H9 (cell line): ENCODE data around the gene RALY. TPM values are rescaled to one million over a fixed set of nuclear protein-coding genes. Genes with fewer than 3 reads are reported as not detected.

Experiments
- DNase-seq: peaks from one replicate; pipeline ENCODE4 v3.0.0-alpha.2; 2017
- H2AFZ ChIP-seq: one replicate; pipeline ENCODE4 v1.6.1; 2013; ENCODE audit warnings: mild to moderate bottlenecking, low read length, control low read depth, moderate library complexity
- H2AK5ac ChIP-seq: 2 replicates; pipeline ENCODE4 v1.6.1; 2013; ENCODE audit warnings: low read length, control low read depth, mixed read lengths; ENCODE audit not compliant: insufficient read length
- H2BK120ac ChIP-seq: one replicate; pipeline ENCODE4 v1.6.1; 2013; ENCODE audit warnings: low read depth, mild to moderate bottlenecking, low read length, control low read depth, inconsistent platforms; ENCODE audit not compliant: poor library complexity, severe bottlenecking
- H2BK12ac ChIP-seq: 2 replicates; pipeline ENCODE4 v1.6.1; 2013; ENCODE audit warnings: low read length, control low read depth, mixed read lengths, low read depth; ENCODE audit not compliant: insufficient read length
- H2BK15ac ChIP-seq: 2 replicates; pipeline ENCODE4 v1.6.1; 2013; ENCODE audit warnings: low read depth, low read length, control low read depth
- H2BK20ac ChIP-seq: one replicate; pipeline ENCODE4 v1.6.1; 2013; ENCODE audit warnings: low read depth, mild to moderate bottlenecking, low read length, control low read depth, inconsistent platforms; ENCODE audit not compliant: poor library complexity, severe bottlenecking
- H2BK5ac ChIP-seq: 2 replicates; pipeline ENCODE4 v1.6.1; 2013; ENCODE audit warnings: low read length, control low read depth, mixed read lengths; ENCODE audit not compliant: insufficient read length
- H3K14ac ChIP-seq: 2 replicates; pipeline ENCODE4 v1.6.1; 2013; ENCODE audit warnings: low read length, control low read depth; ENCODE audit not compliant: insufficient read depth
- H3K18ac ChIP-seq: 2 replicates; pipeline ENCODE4 v1.6.1; 2013; ENCODE audit warnings: low read depth, mild to moderate bottlenecking, mixed read lengths, low read length, control low read depth; ENCODE audit not compliant: insufficient read length
- H3K23ac ChIP-seq: 2 replicates; pipeline ENCODE4 v1.6.1; 2013; ENCODE audit warnings: low read length, control low read depth, mixed read lengths, low read depth; ENCODE audit not compliant: insufficient read length
- H3K23me2 ChIP-seq: 2 replicates; pipeline ENCODE4 v1.6.1; 2013; ENCODE audit warnings: low read depth, mild to moderate bottlenecking, mixed read lengths, low read length, control low read depth; ENCODE audit not compliant: insufficient read length, poor library complexity, severe bottlenecking
- H3K27ac ChIP-seq: 2 replicates; pipeline ENCODE4 v1.5.1; 2013; ENCODE audit warnings: low read length, control low read depth, mixed read lengths, low read depth; ENCODE audit not compliant: insufficient read length
- H3K27me3 ChIP-seq: 2 replicates; pipeline ENCODE4 v1.6.1; 2013; ENCODE audit warnings: low read length, control low read depth, inconsistent platforms; ENCODE audit not compliant: insufficient read depth
- H3K4ac ChIP-seq: 2 replicates; pipeline ENCODE4 v1.6.1; 2013; ENCODE audit warnings: low read depth, mild to moderate bottlenecking, control low read depth, inconsistent platforms, low read length, moderate library complexity
- H3K4me1 ChIP-seq: 2 replicates; pipeline ENCODE4 v1.6.1; 2013; ENCODE audit warnings: low read length, control low read depth, inconsistent platforms; ENCODE audit not compliant: insufficient read depth
- H3K4me2 ChIP-seq: 2 replicates; pipeline ENCODE4 v1.6.1; 2013; ENCODE audit warnings: low read length, control low read depth, mixed read lengths; ENCODE audit not compliant: insufficient read length, insufficient read depth
- H3K56ac ChIP-seq: 2 replicates; pipeline ENCODE4 v1.6.1; 2013; ENCODE audit warnings: low read depth, mild to moderate bottlenecking, mixed read lengths, low read length, control low read depth; ENCODE audit not compliant: insufficient read length
- H3K79me1 ChIP-seq: 2 replicates; pipeline ENCODE4 v1.6.1; 2013; ENCODE audit warnings: low read depth, mild to moderate bottlenecking, moderate library complexity, low read length, control low read depth, inconsistent platforms; ENCODE audit not compliant: insufficient read depth, poor library complexity, severe bottlenecking
- H3K79me2 ChIP-seq: 2 replicates; pipeline ENCODE4 v1.6.1; 2013; ENCODE audit warnings: low read length, control low read depth, inconsistent platforms; ENCODE audit not compliant: insufficient read depth
- H3K9ac ChIP-seq: 2 replicates; pipeline ENCODE4 v1.6.1; 2013; ENCODE audit warnings: low read length, control low read depth, mixed read lengths; ENCODE audit not compliant: insufficient read length; ENCODE audit errors: extremely low read depth
- H3K9me3 ChIP-seq: one replicate; pipeline ENCODE4 v1.6.1; 2013; ENCODE audit warnings: low read depth, low read length, inconsistent platforms; ENCODE audit not compliant: control insufficient read depth
- H3T11ph ChIP-seq: one replicate; pipeline ENCODE4 v1.6.1; 2013; ENCODE audit warnings: mild to moderate bottlenecking, low read length, control low read depth, inconsistent platforms
- H4K20me1 ChIP-seq: one replicate; pipeline ENCODE4 v1.6.1; 2013; ENCODE audit not compliant: control insufficient read depth, insufficient read length, insufficient read depth
- H4K5ac ChIP-seq: 2 replicates; pipeline ENCODE4 v1.6.1; 2013; ENCODE audit warnings: low read depth, mild to moderate bottlenecking, mixed read lengths, low read length, control low read depth; ENCODE audit not compliant: insufficient read length
- H4K8ac ChIP-seq: replicated peaks from 2 replicates; pipeline ENCODE4 v1.6.1; 2013; ENCODE audit warnings: low read length, control low read depth, mixed read lengths, low read depth; ENCODE audit not compliant: insufficient read length
- H4K91ac ChIP-seq: 2 replicates; pipeline ENCODE4 v1.6.1; 2013; ENCODE audit warnings: low read depth, mild to moderate bottlenecking, moderate library complexity, mixed read lengths, low read length, control low read depth; ENCODE audit not compliant: insufficient read length
- H3K27ac Mint-ChIP-seq, 3 experiments: 2 replicates in 2 of 3; 3 replicates in 1 of 3; pipeline ENCODE4 v1.8.0; 2020 to 2021; ENCODE audit warnings: mixed read lengths in 3 of 3, mild to moderate bottlenecking in 1 of 3, moderate library complexity in 1 of 3
- H3K27me3 Mint-ChIP-seq: 2 replicates; pipeline ENCODE4 v1.8.0; 2021; ENCODE audit warnings: low read depth, mild to moderate bottlenecking, moderate library complexity, mixed read lengths
- H3K36me3 Mint-ChIP-seq, 3 experiments: 2 replicates in 2 of 3; 3 replicates in 1 of 3; pipeline ENCODE4 v1.8.0; 2020 to 2021; ENCODE audit warnings: low read depth in 3 of 3, mixed read lengths in 3 of 3; ENCODE audit not compliant: insufficient read depth in 1 of 3
- H3K4me1 Mint-ChIP-seq, 2 experiments: 2 replicates each; pipeline ENCODE4 v1.8.0; 2020; ENCODE audit warnings: mixed read lengths in 2 of 2
- H3K4me3 Mint-ChIP-seq, 2 experiments: 2 replicates in 1 of 2; 3 replicates in 1 of 2; pipeline ENCODE4 v1.8.0; 2020 to 2021; ENCODE audit warnings: mild to moderate bottlenecking in 2 of 2, mixed read lengths in 2 of 2, moderate library complexity in 1 of 2
- H3K9me3 Mint-ChIP-seq, 2 experiments: 2 replicates in 1 of 2; 3 replicates in 1 of 2; pipeline ENCODE4 v1.8.0; 2020; ENCODE audit warnings: mild to moderate bottlenecking in 2 of 2, mixed read lengths in 2 of 2, moderate library complexity in 1 of 2
- WGBS: extraction: QIAGEN DNeasy Blood & Tissue Kit; methylation state at CpG from one replicate; pipeline ENCODE4 v1.1.7; 2013; ENCODE audit warnings: missing lambda C conversion rate, low lambda C conversion rate, mixed read lengths; ENCODE audit not compliant: insufficient read length; ENCODE audit errors: extremely low coverage; 5-methylcytosine and 5-hydroxymethylcytosine counted together
- total RNA-seq: library from RNA; stranded (reverse); gene quantifications from 2 replicates; pipeline ENCODE4 v1.2.1, GENCODE V29; 2021
- TF ChIP-seq, protein P1 (sequence below): fragments of 200-600 bp; sonication (generic); conservative IDR thresholded peaks from 3 replicates; pipeline ENCODE4 v1.8.0; 2021; ENCODE audit warnings: antibody characterized with exemption, mild to moderate bottlenecking

The RALY gene
- total RNA-seq, 1 experiment from 2014 or later, result 199 TPM

- Histone ChIP-seq H3K79me2 (peaks cover 25% of the 10 kb centered on the region; the same call in 1 of the 2 replicates), H3K9me3 (no peaks in the 10 kb centered on the region), H3K23ac (no peak overlapping the region), H3T11ph (peak overlapping the region; percentile 47), H3K23me2 (no peaks in the 10 kb centered on the region), H3K4me1 (peaks cover 12% of the 10 kb centered on the region; the same call in 1 of the 2 replicates), H4K20me1 (no peaks in the 10 kb centered on the region), H2BK5ac (no peak overlapping the region), H3K4me2 (no peak overlapping the region), H2AFZ (no peak overlapping the region), H3K27me3 (no peaks in the 10 kb centered on the region), H2BK120ac (no peak overlapping the region), H3K79me1 (no peaks in the 10 kb centered on the region), H3K4ac (no peak overlapping the region), H3K27ac (no peak overlapping the region), H2BK15ac (no peak overlapping the region), H3K14ac (no peak overlapping the region), H4K5ac (no peak overlapping the region), H3K18ac (no peak overlapping the region), H3K9ac (no peak overlapping the region), H2AK5ac (no peak overlapping the region), H3K56ac (no peak overlapping the region), H2BK12ac (no peak overlapping the region), H4K91ac (no peak overlapping the region), H2BK20ac (no peak overlapping the region), H4K8ac (no peak overlapping the region)
- peak overlapping the region in 1 of 2 experiments; percentile 27; a peak in 2 of 5 replicates for H3K4me3 Mint-ChIP-seq
- no CpG with 5 or more reads among the region's 1 CpG for WGBS
- peaks cover 76 to 83% of the 10 kb centered on the region in 2 experiments for H3K4me1 Mint-ChIP-seq
- peaks cover 1 to 7% (median 4%) of the 10 kb centered on the region in 3 experiments; a peak in 4 of 7 replicates for H3K36me3 Mint-ChIP-seq
- H3K9me3 Mint-ChIP-seq, result no peaks in the 10 kb centered on the region
- TF ChIP-seq, protein P1, sequence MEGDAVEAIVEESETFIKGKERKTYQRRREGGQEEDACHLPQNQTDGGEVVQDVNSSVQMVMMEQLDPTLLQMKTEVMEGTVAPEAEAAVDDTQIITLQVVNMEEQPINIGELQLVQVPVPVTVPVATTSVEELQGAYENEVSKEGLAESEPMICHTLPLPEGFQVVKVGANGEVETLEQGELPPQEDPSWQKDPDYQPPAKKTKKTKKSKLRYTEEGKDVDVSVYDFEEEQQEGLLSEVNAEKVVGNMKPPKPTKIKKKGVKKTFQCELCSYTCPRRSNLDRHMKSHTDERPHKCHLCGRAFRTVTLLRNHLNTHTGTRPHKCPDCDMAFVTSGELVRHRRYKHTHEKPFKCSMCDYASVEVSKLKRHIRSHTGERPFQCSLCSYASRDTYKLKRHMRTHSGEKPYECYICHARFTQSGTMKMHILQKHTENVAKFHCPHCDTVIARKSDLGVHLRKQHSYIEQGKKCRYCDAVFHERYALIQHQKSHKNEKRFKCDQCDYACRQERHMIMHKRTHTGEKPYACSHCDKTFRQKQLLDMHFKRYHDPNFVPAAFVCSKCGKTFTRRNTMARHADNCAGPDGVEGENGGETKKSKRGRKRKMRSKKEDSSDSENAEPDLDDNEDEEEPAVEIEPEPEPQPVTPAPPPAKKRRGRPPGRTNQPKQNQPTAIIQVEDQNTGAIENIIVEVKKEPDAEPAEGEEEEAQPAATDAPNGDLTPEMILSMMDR, result no peak
- no peaks in the 10 kb centered on the region for H3K27me3 Mint-ChIP-seq
- H3K27ac Mint-ChIP-seq, result peak overlapping the region in 1 of 3 experiments; percentile 97; a peak in 3 of 7 replicates
- DNase-seq, result no peak
Observed at GRCh38 chr20:34011275-34011674, 17.6 kb downstream of the RALY start.
